Activated CD8-positive, alpha-beta memory T cell treated with anti-CD3 and anti-CD28 coated beads for 4 hours (primary cell): Measurements from ENCODE around the gene VIPR2.

Experiments
- DNase-seq, 2 donors: peaks; one replicate each; pipeline ENCODE4 v3.0.0-alpha.2; 2020; ENCODE audit warnings: low read depth in 2 of 2

Gene VIPR2

GRCh38 chr7:159040912-159041711 lies 103.6 kb downstream of the VIPR2 start:
- DNase-seq, result no peak

- no peak for DNase-seq
These were observed 104.5 kb downstream of the VIPR2 start for GRCh38 chr7:159040146-159040545.

- no peak for DNase-seq
These were observed 105.0 kb downstream of the VIPR2 start for GRCh38 chr7:159039716-159040115.

- DNase-seq, result no peak
These were observed 106.6 kb downstream of the VIPR2 start for GRCh38 chr7:159038066-159038465.

GRCh38 chr7:159036916-159037605 lies 107.6 kb downstream of the VIPR2 start:
- no peak for DNase-seq

DNA sequence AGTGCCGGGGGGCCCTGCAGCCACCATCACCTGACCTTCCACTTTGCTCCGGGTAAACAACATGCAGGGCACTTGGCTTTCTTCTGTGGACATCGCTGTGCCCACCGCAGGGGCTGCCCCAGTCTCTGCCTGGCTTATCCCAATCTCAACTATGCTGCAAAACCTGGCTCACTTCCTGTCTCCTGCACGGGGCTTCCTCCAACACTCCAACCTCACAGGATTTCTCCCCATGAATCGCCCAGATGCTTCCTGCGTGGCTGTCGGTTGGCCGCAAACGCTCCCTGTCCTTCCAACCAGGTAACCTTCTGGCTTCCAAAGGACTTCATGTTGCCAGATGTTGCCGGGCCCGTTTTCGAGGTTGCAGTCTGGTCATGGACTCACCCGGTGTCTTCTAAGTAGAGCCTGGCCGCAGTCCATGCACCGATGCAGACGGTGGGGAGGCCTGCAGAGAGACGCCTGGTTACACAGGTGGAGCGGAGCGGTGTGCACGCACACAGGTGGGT lies 109.0 kb downstream of the VIPR2 start:
- DNase-seq, result no peak

GRCh38 chr7:159034988-159035387 lies 109.7 kb downstream of the VIPR2 start:
- no peak for DNase-seq

GRCh38 chr7:159034394-159034793 lies 110.3 kb downstream of the VIPR2 start:
- no peak for DNase-seq

DNA sequence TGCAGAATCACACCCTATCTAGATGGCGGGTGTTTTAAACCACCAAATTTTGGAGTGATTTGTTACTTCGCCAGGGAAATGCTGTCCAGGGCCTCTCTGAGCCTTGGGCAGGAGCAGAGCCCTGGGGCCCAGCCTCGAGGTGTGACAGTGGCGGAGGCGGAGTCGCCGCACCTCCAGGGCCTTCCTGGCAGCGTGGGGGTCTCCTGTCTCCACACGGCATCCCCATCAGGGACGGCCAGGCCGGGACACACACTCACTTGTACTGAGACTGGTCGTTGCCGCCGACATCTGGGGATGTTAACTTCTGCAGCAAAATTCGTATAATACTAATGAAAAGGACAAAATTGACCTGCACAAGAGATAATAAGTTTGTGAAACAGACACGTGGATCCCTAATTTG lies 110.7 kb downstream of the VIPR2 start:
- no peak for DNase-seq

DNA sequence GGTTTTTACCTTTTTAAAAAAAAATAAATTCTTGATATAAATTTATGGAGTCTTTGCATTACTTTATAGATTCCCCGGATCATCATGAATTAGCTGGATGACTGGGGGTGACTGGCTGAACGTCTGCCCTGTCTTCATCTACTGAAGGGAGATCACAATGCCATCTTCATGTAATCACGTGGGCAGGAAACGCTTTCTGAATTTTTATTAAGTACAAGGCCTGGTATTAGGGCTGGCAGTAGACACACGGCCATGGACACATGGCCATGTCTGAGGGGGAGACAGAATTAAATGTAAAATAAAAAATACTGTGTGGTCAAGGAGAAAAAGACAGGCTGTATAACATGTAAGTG lies 111.2 kb downstream of the VIPR2 start:
- DNase-seq, result no peak

DNA sequence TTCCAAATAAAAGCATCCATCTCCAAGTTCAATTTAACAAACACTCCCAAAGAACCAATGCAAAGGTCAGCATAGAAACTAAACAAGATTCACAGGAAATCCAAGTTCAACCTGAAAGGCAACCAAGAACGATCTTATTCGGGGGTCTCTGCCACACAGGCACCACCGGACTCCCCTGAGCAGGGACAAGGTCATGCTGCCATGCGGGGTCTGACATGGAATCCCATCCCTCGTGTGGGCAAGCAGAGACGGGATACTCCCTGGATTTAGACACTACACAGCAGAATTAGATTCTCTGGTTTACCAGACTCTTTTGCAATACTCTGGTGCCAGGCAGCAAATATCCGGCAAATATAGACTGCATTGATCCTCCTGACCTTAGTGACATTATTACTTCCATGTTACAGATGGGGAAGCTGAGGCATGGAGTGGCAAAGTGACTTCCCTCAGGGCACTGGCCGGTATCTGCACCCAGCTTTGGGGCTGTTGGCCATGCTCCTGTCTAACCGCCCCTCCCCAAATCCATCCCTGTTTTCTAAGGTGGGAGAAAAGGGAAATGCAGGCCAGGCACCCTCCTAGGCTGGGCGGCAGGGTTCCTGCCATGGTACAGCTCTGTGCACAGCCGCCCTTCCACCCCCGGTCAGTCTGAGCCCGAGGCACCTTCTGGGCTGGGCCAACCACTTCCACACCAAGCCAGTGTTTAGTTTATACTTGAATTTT lies 111.8 kb downstream of the VIPR2 start:
- no peak for DNase-seq

DNA sequence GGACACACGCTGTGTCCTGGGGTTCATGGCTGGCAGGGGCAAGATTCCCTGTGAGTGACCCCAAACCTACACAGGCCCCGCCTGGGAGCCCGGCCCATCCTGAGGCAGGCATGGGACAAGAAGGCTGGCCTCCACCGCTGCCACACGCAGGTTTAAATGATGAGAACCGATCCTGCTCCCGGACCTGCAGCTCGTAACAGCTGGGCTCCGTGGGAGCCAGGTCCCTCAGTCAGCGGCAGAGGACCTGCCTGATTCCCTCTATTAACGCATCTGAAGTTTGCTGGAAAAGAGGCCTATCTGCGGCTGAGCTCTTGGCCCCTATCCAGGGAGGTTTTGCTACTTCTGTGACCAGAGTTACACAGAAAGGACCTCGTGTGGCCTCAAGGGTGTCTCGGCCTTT lies 112.3 kb downstream of the VIPR2 start:
- no peak for DNase-seq

GRCh38 chr7:159031750-159032149 lies 112.9 kb downstream of the VIPR2 start:
- DNase-seq, result no peak

DNA sequence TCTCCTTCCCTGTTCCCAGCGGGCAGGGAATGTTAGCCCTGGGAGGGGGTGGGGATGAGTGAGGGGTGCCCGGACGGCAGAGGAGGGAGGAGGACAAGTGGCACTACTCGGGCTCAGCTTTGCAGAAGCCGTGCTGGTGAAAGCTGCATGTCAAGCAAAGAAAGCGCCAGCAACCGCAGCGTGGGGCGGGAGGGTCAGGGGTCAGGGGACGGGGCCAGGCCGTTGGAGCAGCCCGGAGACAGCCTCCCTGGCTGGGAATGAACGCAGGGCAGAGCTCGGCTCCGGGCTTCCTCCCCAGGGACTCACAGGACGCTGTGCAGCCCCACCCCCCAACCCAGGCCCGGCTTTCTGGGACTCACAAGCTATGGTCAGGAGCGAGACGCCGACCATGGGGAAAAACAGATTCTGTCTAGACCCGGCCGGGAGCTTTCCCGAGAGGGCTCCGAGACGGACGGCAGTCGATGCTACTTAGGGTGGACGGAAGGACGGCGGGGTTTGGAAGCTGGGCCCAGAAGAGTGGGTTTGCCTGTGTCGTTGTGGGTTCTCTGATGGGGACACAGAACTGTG lies 113.4 kb downstream of the VIPR2 start:
- DNase-seq, result no peak

DNA sequence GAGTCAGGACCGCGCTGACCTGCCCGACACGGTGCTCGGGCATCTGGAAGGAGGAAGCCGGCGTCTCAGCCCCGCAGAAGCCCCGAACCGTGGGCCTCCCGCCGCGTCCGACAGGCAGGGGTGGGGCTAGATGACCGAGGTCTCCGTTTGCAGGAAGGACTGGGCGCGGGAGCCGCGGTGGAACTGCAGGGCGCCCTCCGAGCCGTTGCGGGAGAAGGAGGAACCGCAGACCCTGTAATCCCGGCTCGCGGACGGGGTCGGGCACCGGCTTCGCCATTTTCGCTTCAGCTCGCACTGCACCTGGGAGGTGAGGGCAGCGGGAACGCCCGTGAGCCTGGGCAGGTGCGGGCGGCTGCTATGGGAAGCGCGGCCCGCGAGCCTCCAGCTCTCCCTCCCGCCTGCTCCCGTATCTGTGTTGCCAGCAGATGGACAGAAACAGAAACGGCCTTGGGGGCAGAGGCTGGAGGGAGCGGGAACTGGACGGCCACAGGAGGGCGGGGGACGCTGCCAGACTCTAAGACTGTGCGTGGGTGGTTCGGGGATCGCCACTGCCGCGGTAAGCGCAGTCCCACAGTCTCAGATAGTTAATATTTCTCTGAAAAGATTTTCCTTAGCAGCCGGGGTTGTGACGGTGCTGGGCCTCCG lies 114.1 kb downstream of the VIPR2 start:
- DNase-seq, result no peak

GRCh38 chr7:159028508-159029401 lies 115.9 kb downstream of the VIPR2 start:
- no peak for DNase-seq

DNA sequence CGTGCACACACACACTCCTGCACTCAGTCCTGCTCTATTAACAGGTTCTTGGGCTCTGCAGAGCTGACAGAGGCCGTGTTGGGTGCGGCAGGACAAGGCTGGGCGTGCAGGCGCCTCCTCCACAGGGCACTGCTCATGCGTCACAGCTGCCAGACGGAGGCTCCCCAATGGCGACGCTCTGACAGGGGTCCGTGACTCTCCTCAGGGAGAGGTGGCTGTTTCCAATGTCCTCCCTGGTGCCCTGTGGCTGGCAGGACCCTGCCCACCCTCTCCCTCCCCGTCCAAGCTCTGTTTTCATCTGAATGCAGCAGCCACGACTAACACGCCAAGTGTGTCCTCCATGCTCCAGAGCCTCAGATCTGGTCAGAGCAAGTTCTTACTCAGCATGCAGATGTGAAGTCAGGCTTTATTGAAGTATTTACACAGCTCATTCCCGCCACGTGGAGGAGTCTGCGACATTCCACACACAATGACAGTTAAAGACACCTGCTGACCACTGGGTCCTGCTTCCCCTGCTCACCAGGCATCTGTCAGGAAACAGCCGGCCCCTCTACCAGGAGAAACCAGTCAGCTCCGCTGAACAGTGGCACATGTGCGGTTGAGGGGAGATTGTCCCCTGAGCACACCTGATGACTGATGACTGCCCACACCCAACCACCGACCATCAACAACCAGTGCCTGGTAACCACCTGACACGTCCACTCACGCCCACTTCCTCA lies 116.7 kb downstream of the VIPR2 start:
- no peak for DNase-seq

DNA sequence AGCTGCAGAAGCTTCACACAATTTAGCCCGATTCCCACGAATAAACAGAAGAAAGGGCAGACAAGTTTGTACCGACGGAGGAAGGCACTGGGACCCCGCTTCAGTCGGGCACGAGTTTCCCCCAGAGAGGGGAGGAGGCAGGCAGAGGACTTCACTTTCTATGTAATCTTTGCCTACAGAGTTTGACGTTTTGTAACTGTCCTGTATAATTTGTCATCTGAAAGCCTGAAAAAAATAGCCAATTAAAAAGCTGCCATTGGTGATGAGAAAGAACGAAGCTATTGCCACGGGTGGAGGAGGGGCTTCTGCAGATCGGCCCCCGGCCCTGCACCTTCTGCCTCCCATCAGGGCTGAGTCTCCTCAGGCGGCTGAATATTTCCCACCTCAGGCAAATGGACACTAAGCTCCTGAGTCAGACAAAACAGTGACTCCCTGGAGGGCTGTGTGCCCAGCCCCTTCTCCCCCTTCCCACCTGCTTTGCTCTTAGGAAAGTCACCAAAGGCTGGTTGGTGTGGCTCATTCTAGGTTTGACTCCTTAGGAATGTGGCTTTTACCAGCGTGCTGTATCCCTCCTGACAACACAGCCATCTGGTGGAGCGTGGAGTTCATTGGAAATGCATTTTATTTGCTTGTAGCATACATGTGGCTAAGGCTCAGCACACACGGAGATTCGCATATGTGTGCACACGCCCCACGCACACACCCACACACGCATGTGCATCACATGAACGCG lies 117.4 kb downstream of the VIPR2 start:
- DNase-seq, result no peak

DNA sequence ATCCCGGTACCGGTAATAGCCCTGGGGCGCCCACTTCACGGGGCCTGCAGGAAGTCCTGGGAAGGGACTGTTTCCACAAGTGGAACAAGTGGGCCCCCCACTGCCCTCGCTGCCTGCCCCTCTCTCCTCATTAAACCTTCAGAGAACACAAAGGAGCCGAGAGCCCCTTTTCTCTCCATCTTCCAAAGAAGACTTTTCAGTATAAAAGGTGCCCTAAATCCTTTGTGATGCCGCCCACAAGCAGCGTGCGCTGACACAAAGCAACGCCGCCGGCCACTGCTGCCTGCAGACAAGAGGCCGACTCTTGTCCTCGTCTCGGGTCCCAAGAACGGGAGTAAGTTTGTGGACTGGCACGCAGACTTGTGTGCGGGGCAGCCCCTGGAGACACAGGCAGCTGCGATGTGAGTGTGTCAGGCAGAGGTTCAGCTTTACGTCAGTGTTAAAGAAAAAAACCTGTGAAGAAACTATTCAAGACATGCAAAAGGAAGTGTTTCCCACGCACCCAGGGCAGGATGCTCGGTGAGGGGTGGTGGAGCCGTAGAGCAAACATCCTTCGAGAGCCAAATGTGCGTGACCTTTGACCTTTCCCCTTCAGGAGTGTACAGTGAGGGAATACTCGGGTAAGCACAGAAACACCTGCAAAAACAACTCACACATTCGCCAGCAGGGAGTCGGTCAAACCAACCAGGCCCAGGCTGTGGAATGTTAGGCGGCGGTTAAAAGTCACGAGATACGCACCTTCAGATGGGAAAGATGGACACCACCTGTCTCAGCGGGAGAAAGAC lies 118.2 kb downstream of the VIPR2 start:
- no peak for DNase-seq
